Endodermal cell (in vitro differentiated cells): Measurements from ENCODE around the gene ZFYVE21. TPM values are rescaled to one million over a fixed set of nuclear protein-coding genes. Genes with fewer than 3 reads are reported as not detected.

ENCODE experiments used
- DNase-seq: peaks from one replicate; pipeline ENCODE4 v3.0.0-alpha.2; 2017
- H3K27ac ChIP-seq: 2 replicates; pipeline ENCODE4 v1.5.1; 2013; ENCODE audit warnings: mild to moderate bottlenecking, low read depth, low read length, moderate library complexity
- H3K27me3 ChIP-seq: 2 replicates; pipeline ENCODE4 v1.6.1; 2013; ENCODE audit warnings: mild to moderate bottlenecking, low read length, moderate library complexity; ENCODE audit not compliant: insufficient read depth, control insufficient read depth, poor library complexity, severe bottlenecking
- H3K36me3 ChIP-seq: 2 replicates; pipeline ENCODE4 v1.7.0; 2013; ENCODE audit warnings: mild to moderate bottlenecking, low read length, moderate library complexity; ENCODE audit not compliant: control insufficient read depth, insufficient read depth
- H3K4me1 ChIP-seq: one replicate; pipeline ENCODE4 v1.7.0; 2013; ENCODE audit warnings: low read length; ENCODE audit not compliant: control insufficient read depth, insufficient read depth
- H3K4me3 ChIP-seq: 2 replicates; pipeline ENCODE4 v1.5.1; 2013; ENCODE audit warnings: mild to moderate bottlenecking, low read length, moderate library complexity
- H3K9ac ChIP-seq: 2 replicates; pipeline ENCODE4 v1.6.1; 2013; ENCODE audit warnings: mild to moderate bottlenecking, low read length, moderate library complexity; ENCODE audit not compliant: poor library complexity, severe bottlenecking; ENCODE audit errors: extremely low read depth
- H3K9me3 ChIP-seq: 2 replicates; pipeline ENCODE4 v1.6.1; 2013; ENCODE audit warnings: mild to moderate bottlenecking, low read length, moderate library complexity; ENCODE audit not compliant: control insufficient read depth
- H3K27ac Mint-ChIP-seq: 2 replicates; pipeline ENCODE4 v1.8.0; 2020; ENCODE audit warnings: mixed read lengths
- H3K27me3 Mint-ChIP-seq: 2 replicates; pipeline ENCODE4 v1.8.0; 2021; ENCODE audit warnings: mild to moderate bottlenecking, mixed read lengths; ENCODE audit not compliant: insufficient read depth
- H3K36me3 Mint-ChIP-seq: 2 replicates; pipeline ENCODE4 v1.8.0; 2020; ENCODE audit warnings: low read depth, mixed read lengths
- H3K4me1 Mint-ChIP-seq: 2 replicates; pipeline ENCODE4 v1.8.0; 2020; ENCODE audit warnings: mixed read lengths
- H3K4me3 Mint-ChIP-seq: 2 replicates; pipeline ENCODE4 v1.8.0; 2020; ENCODE audit warnings: mild to moderate bottlenecking, moderate library complexity, mixed read lengths
- H3K9me3 Mint-ChIP-seq: 2 replicates; pipeline ENCODE4 v1.8.0; 2020; ENCODE audit warnings: mild to moderate bottlenecking, mixed read lengths
- WGBS, 2 experiments: methylation state at CpG; one replicate each; pipeline versions ENCODE4 v1.1.5 to v1.1.7; 2013; ENCODE audit warnings: missing lambda C conversion rate in 2 of 2, mixed read lengths in 1 of 2; ENCODE audit not compliant: insufficient coverage in 1 of 2, insufficient read length in 1 of 2; 5-methylcytosine and 5-hydroxymethylcytosine counted together
- total RNA-seq, 2 donors: library from RNA; stranded (reverse); fragmentation: NEBNext Ultra II Directional in 1 of 2; extraction: Animal tissue kit (Norgen Biotek cat#: 25700) in 1 of 2; gene quantifications; 2 replicates in 1 of 2; 3 replicates in 1 of 2; pipeline ENCODE4 v1.2.1, GENCODE V29; 2021
- TF ChIP-seq, protein P1 (sequence below): fragments of 200-600 bp; sonication (generic); conservative IDR thresholded peaks from 2 replicates; pipeline ENCODE4 v1.5.0; 2021; ENCODE audit warnings: antibody characterized with exemption, mild to moderate bottlenecking

The ZFYVE21 gene
- total RNA-seq, 2 donors from 2014 or later = 42.5 to 55.6 TPM

DNA sequence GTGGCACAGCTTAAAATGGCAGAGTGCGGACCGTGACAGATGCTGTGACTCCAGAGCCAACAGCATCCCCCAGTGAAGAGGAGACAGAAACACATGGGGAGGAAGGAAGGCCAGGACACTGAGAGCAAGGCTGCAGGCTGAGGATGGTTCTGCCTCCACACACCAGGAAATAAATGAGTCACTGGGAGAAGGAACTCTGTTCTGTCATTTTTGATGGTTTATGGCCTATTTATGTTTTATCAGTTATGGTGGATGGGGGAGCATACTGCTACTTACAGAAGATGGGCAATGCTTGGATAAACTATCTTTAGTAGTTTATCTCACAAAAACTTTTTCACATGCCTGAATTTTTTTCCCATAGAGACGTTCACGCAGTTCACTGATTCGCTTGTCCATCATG lies 33.8 kb downstream of the ZFYVE21 start:
- Histone ChIP-seq H3K36me3 (peaks cover 7% of the 10 kb centered on the region), H3K4me3 (no peak overlapping the region), H3K27me3 (no peaks in the 10 kb centered on the region), H3K4me1 (no peaks in the 10 kb centered on the region), H3K27ac (no peak overlapping the region), H3K9me3 (no peaks in the 10 kb centered on the region), H3K9ac (no peak overlapping the region)
- no peaks in the 10 kb centered on the region for H3K9me3 Mint-ChIP-seq
- TF ChIP-seq, protein P1, sequence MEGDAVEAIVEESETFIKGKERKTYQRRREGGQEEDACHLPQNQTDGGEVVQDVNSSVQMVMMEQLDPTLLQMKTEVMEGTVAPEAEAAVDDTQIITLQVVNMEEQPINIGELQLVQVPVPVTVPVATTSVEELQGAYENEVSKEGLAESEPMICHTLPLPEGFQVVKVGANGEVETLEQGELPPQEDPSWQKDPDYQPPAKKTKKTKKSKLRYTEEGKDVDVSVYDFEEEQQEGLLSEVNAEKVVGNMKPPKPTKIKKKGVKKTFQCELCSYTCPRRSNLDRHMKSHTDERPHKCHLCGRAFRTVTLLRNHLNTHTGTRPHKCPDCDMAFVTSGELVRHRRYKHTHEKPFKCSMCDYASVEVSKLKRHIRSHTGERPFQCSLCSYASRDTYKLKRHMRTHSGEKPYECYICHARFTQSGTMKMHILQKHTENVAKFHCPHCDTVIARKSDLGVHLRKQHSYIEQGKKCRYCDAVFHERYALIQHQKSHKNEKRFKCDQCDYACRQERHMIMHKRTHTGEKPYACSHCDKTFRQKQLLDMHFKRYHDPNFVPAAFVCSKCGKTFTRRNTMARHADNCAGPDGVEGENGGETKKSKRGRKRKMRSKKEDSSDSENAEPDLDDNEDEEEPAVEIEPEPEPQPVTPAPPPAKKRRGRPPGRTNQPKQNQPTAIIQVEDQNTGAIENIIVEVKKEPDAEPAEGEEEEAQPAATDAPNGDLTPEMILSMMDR = no peak
- H3K27ac Mint-ChIP-seq = no peak overlapping the region
- 95 to 96% methylated on average over 5 of the region's 5 CpGs for WGBS, 2 experiments
- H3K36me3 Mint-ChIP-seq = peaks cover 8% of the 10 kb centered on the region
- H3K4me1 Mint-ChIP-seq = peaks cover 7% of the 10 kb centered on the region
- H3K27me3 Mint-ChIP-seq = no peaks in the 10 kb centered on the region
- DNase-seq = no peak
- H3K4me3 Mint-ChIP-seq = no peak overlapping the region

DNA sequence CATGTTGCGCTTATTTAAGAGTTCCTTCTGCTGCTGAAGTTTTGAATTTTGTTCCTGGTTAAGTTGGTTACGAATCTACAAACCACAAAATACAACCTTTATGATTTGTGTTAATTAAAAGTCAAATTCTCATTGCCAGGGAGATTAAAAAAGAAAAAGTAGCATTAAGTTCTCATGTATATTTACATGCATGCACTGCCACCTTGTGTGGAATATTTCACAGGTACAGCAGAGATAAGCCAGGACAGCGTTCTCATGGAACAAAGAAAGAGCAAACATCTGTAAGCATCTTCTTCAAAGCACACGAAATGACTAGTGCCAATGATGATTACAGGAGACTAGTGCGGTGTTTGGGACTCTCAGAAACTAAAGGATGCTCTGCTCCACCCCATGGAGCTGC lies 34.2 kb downstream of the ZFYVE21 start:
- no peaks in the 10 kb centered on the region for H3K9me3 ChIP-seq
- no peak overlapping the region for H3K4me3 Mint-ChIP-seq
- H3K27ac ChIP-seq = no peak overlapping the region
- 93 to 96% methylated on average over 3 to 4 of the region's 5 CpGs for WGBS, 2 experiments
- H3K27ac Mint-ChIP-seq = no peak overlapping the region
- H3K4me1 ChIP-seq = no peaks in the 10 kb centered on the region
- peaks cover 3% of the 10 kb centered on the region for H3K4me1 Mint-ChIP-seq
- H3K27me3 ChIP-seq = no peaks in the 10 kb centered on the region
- no peak for DNase-seq
- peaks cover 8% of the 10 kb centered on the region for H3K36me3 Mint-ChIP-seq
- peaks cover 7% of the 10 kb centered on the region for H3K36me3 ChIP-seq
- H3K9me3 Mint-ChIP-seq = no peaks in the 10 kb centered on the region
- H3K27me3 Mint-ChIP-seq = no peaks in the 10 kb centered on the region
- H3K9ac ChIP-seq = no peak overlapping the region
- TF ChIP-seq, protein P1 = no peak
- H3K4me3 ChIP-seq = no peak overlapping the region

DNA sequence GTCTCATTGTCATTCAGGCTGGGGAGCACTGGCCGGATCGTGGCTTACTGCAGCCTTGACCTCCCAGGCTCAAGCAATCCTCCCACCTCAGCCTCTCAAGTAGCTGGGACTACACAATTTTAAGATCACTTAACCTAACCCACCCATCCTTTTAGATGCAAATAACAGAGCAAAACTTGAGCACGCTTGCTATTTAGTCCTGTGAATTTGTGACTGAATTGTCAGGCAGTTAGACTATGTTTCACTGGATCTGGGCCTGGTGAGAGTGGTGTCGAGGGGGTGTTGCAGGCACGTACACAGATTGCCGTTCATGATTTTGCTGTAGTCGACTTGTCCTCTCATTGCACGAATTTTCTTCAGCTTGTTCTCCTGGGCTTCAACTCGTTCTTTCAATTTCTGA lies 38.2 kb downstream of the ZFYVE21 start:
- WGBS, 2 experiments = 78 to 87% methylated on average over 7 to 9 of the region's 9 CpGs
- no peaks in the 10 kb centered on the region for H3K9me3 Mint-ChIP-seq

More for the DNA sequence above, 38.2 kb downstream of the ZFYVE21 start:
- no peak overlapping the region for H3K27ac ChIP-seq
- TF ChIP-seq, protein P1 = no peak
- H3K27me3 ChIP-seq = no peaks in the 10 kb centered on the region
- no peak overlapping the region for H3K9ac ChIP-seq
- no peaks in the 10 kb centered on the region for H3K4me1 ChIP-seq
- H3K36me3 Mint-ChIP-seq = peaks cover 8% of the 10 kb centered on the region
- DNase-seq = no peak
- H3K27me3 Mint-ChIP-seq = no peaks in the 10 kb centered on the region
- H3K4me3 ChIP-seq = no peak overlapping the region
- no peaks in the 10 kb centered on the region for H3K9me3 ChIP-seq
- no peak overlapping the region for H3K27ac Mint-ChIP-seq
- H3K36me3 ChIP-seq = peaks cover 7% of the 10 kb centered on the region
- H3K4me1 Mint-ChIP-seq = no peaks in the 10 kb centered on the region
- no peak overlapping the region for H3K4me3 Mint-ChIP-seq
